ENCODE measurements around the gene OPCML. TPM values are rescaled to one million over a fixed set of nuclear protein-coding genes. Genes with fewer than 3 reads are reported as not detected.

The OPCML gene
- total RNA-seq, 2 donors from 2014 or later, result not detected

DNA sequence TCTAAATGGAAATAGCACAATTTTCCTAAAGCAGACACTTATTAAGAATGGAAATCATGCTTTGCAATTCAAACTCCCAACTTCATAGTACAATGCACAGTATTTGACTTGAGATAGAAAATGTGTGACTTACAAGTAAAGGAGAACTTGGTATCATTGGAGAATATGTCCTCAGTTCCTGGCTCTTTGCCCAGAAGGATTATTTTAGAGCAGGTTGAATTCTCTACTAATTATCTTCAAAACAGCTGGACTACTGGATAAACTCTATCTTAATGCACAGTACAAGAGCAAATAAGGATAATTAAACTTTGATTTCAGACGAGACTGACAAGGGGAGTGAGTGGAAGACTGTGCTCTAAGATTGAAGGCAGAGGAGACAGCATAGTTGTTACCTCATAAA lies 839.4 kb downstream of the OPCML start:
- DNase-seq (ENCODE audit: low spot score), result no peak
- Mint-ChIP-seq H3K4me3 (no peak overlapping the region), H3K9me3 (peaks cover 5% of the 10 kb centered on the region), H3K27me3 (no peaks in the 10 kb centered on the region), H3K27ac (no peak overlapping the region), H3K36me3 (no peaks in the 10 kb centered on the region), H3K4me1 (ENCODE audit: low read depth in 2 of 2) (no peaks in the 10 kb centered on the region)
- no peak for ATAC-seq

DNA sequence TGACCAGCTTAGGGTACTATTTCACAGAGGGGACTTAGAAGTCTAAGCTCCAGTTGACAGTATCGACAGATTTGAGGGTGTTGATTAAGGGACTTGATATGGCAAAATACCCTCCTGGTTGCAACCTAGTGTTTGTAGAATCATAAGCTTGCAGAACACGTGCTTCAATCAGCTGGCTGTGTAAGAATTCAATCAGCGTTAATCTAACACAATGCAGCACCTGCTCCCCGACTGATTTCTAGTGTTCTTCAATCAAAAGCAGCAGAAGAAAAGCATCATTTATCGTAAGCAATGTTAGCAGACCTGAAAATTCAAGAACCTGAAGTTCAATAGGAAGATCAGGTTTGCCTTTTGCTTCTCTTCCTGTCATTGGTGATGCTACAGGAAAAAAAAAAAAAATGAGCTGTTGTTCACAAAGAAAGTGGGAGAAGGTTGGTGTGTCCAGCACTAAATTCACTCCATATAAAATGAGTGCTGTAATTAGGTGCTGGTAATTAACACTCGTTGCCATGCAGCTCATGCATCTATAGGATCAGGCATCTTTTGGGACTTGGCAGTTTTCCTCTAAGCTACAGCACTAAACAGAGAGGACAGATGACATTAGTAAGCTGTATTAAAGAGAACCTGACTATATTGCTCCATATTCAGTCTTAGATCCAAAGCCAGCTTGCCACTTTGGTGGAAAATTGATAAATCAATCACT lies 840.3 kb downstream of the OPCML start:
- no peak overlapping the region for H3K27ac Mint-ChIP-seq
- no peaks in the 10 kb centered on the region for H3K36me3 Mint-ChIP-seq
- DNase-seq (ENCODE audit: low spot score) (no peak), ATAC-seq (no peak)
- no peaks in the 10 kb centered on the region for H3K4me1 Mint-ChIP-seq (ENCODE audit: low read depth in 2 of 2)
- H3K9me3 Mint-ChIP-seq, result peaks cover 5% of the 10 kb centered on the region
- no peak overlapping the region for H3K4me3 Mint-ChIP-seq
- H3K27me3 Mint-ChIP-seq, result no peaks in the 10 kb centered on the region

DNA sequence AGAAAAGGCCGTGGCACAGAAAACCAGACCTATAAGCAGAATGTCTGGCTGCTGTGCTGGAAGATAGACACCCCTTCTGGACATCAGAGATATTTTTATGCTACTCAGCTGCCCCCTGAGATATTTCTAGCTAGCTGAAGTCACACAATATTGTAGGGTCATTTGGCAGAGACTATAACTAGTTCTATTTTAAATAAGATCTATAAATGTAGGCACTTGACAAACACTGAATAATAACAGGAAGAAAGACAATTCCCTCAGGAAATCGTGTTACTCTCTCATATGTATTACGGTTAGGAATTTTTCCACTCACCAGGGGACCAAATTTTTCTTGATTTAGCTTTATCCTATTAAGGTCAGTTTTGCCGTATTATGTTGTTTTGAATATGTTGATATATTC lies 845.4 kb downstream of the OPCML start:
- no peak overlapping the region for H3K4me3 Mint-ChIP-seq

DNA sequence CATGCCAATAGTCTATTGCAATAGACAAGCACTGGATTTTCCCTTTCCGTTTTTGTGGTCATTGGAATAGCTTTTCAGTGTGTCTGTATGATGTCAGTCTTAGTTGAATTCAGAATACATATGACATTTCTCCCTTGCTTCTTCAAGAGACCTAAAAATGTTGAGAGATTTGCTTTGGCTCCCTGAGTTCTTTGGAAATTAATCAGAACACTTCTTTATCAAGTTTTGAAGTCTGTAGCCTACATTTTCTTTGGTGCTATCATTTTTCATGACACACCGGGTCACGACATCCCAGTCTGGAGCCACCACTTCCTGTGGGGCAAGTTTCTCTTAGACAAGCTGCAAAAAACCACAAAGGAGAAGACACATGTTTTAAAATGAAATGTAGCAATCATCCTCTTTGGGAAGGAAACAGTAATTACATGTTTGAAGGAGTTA lies 847.1 kb downstream of the OPCML start:
- Mint-ChIP-seq H3K4me1 (ENCODE audit: low read depth in 2 of 2) (peaks cover 0 to 5% of the 10 kb centered on the region in 2 donors), H3K27ac (no peak overlapping the region), H3K9me3 (peaks cover 5% of the 10 kb centered on the region), H3K4me3 (no peak overlapping the region), H3K27me3 (no peaks in the 10 kb centered on the region), H3K36me3 (no peaks in the 10 kb centered on the region)
- ATAC-seq, result no peak
- no peak for DNase-seq (ENCODE audit: low spot score)

More for the DNA sequence above, 845.4 kb downstream of the OPCML start:
- Mint-ChIP-seq H3K36me3 (no peaks in the 10 kb centered on the region), H3K9me3 (peaks cover 6% of the 10 kb centered on the region), H3K27me3 (no peaks in the 10 kb centered on the region), H3K4me1 (ENCODE audit: low read depth in 2 of 2) (peaks cover 0 to 5% of the 10 kb centered on the region in 2 donors), H3K27ac (no peak overlapping the region)
- ATAC-seq, result no peak
- no peak for DNase-seq (ENCODE audit: low spot score)

DNA sequence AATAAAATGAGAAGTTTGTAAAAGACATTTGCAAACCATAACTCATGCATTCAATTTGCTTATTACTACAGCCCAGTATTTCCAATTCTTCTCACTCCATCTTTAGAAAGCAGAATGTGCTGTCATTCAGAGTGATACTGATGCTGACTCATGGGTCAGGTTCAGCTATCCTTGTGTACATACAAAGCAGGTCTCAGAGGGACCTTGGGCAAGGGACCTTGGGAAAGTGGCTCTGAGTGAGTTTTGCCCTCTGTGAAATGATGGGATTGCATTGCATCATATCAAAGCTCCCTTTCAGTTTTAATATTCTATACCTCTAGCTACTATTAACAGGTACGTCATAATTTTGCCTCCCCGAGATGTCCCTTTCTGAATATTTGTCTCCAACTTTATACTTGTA lies 848.7 kb downstream of the OPCML start:
- no peak overlapping the region for H3K4me3 Mint-ChIP-seq
- no peaks in the 10 kb centered on the region for H3K27me3 Mint-ChIP-seq
- ATAC-seq (no peak), DNase-seq (ENCODE audit: low spot score) (no peak)
- H3K27ac Mint-ChIP-seq, result no peak overlapping the region
- peaks cover 4% of the 10 kb centered on the region for H3K36me3 Mint-ChIP-seq
- H3K4me1 Mint-ChIP-seq (ENCODE audit: low read depth in 2 of 2), result peaks cover 0 to 5% of the 10 kb centered on the region in 2 donors
- H3K9me3 Mint-ChIP-seq, result peaks cover 5% of the 10 kb centered on the region

DNA sequence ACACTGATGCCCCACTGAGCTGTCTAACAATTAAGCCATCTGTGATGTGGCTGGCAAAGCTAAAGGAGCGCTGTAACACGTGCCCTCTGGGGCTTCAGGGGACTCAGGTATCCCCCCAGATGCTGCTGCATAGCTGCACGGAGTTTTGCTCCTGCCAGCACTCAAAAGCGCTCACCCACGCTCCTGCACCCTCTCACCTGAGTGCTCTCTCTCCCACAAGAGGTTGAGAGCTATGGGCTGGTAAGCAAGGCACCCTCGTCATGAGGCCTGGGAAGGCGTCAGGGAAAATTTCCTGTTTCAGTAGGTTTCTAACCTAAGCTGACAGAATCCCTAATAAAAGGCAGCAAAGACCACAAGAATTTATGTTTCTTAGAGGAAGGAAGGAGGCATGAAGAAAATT lies 850.3 kb downstream of the OPCML start:
- H3K27ac Mint-ChIP-seq, result no peak overlapping the region
- H3K4me1 Mint-ChIP-seq (ENCODE audit: low read depth in 2 of 2), result peaks cover 0 to 5% of the 10 kb centered on the region in 2 donors
- H3K9me3 Mint-ChIP-seq, result peaks cover 5% of the 10 kb centered on the region
- H3K27me3 Mint-ChIP-seq, result no peaks in the 10 kb centered on the region
- peaks cover 4% of the 10 kb centered on the region for H3K36me3 Mint-ChIP-seq
- no peak overlapping the region for H3K4me3 Mint-ChIP-seq
- no peak for DNase-seq (ENCODE audit: low spot score)
- no peak for ATAC-seq

DNA sequence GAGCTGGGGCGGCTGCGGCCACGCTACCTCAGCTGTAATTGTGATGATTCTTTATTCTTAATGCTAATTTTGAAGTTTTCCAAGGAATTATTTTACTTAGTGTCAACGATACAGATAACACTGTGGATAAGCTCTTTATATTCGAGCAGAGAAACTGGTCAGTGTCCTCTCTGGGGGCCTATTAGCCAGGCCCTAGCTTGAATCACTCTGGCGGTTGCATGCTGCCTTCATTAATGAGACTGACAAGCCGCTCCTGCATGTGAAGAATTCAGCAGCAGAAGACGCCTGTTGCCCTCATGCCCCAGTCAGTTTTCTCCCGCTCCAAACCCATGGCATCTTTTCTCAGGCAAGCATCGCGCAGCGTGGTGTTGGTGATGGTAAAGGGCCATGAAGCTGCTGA lies 851.7 kb downstream of the OPCML start:
- H3K4me1 Mint-ChIP-seq (ENCODE audit: low read depth in 2 of 2), result peaks cover 0 to 5% of the 10 kb centered on the region in 2 donors
- H3K4me3 Mint-ChIP-seq, result no peak overlapping the region
- no peaks in the 10 kb centered on the region for H3K27me3 Mint-ChIP-seq
- DNase-seq (ENCODE audit: low spot score), result no peak
- no peak overlapping the region for H3K27ac Mint-ChIP-seq
- H3K36me3 Mint-ChIP-seq, result peaks cover 4% of the 10 kb centered on the region
- peaks cover 5% of the 10 kb centered on the region for H3K9me3 Mint-ChIP-seq
- no peak for ATAC-seq

DNA sequence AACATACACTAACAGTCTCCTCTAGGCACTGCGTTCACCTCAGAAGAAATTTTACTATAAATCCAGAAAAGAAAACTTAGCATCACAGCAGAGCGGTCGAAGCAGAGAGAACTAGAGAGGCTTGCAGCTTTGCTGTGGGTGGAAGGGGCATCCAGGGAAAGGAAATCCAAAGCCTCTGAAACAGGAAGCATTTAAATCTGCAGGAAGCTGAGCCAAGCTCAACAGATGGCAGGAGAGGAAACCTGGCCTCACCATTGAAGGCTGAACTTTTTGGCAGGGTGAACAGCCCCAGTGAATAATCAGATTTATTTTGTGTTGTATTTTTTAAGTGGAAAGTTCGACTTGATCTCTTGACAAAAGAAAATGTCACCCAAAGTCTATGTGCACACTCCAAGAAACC lies 858.1 kb downstream of the OPCML start:
- DNase-seq (ENCODE audit: low spot score) (no peak), ATAC-seq (no peak)
- peaks cover 4% of the 10 kb centered on the region for H3K9me3 Mint-ChIP-seq
- H3K36me3 Mint-ChIP-seq, result no peaks in the 10 kb centered on the region
- H3K27me3 Mint-ChIP-seq, result no peaks in the 10 kb centered on the region
- no peak overlapping the region for H3K27ac Mint-ChIP-seq
- H3K4me3 Mint-ChIP-seq, result no peak overlapping the region
- no peaks in the 10 kb centered on the region for H3K4me1 Mint-ChIP-seq (ENCODE audit: low read depth in 2 of 2)

DNA sequence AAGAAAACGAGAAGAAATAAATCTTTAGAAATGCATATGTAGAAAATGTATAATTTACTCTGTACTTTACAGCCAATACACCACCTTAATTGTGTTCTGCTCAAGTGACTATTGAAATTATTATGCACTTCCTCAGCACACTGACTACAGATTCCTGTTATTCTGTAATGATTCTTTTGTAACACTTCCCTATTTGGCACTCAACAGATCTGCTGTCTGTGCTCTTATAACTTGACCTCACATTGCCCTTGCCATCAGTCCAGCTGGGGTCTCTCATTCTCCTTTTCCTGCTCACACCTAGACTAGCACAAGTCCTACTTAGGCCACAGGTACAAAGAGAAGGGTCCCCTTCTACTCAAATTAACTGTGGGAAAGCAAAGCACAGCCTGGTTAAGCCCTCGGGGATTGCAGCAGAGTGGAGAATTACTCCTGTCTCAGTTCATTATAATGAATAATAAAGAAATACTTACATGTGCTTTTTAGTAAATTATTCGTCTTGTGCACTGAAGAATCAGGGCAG lies 860.4 kb downstream of the OPCML start:
- H3K4me3 Mint-ChIP-seq, result no peak overlapping the region
- DNase-seq (ENCODE audit: low spot score), result no peak
- H3K9me3 Mint-ChIP-seq, result peaks cover 4% of the 10 kb centered on the region
- H3K36me3 Mint-ChIP-seq, result no peaks in the 10 kb centered on the region
- H3K4me1 Mint-ChIP-seq (ENCODE audit: low read depth in 2 of 2), result no peaks in the 10 kb centered on the region
- H3K27me3 Mint-ChIP-seq, result no peaks in the 10 kb centered on the region
- H3K27ac Mint-ChIP-seq, result no peak overlapping the region
- no peak for ATAC-seq

DNA sequence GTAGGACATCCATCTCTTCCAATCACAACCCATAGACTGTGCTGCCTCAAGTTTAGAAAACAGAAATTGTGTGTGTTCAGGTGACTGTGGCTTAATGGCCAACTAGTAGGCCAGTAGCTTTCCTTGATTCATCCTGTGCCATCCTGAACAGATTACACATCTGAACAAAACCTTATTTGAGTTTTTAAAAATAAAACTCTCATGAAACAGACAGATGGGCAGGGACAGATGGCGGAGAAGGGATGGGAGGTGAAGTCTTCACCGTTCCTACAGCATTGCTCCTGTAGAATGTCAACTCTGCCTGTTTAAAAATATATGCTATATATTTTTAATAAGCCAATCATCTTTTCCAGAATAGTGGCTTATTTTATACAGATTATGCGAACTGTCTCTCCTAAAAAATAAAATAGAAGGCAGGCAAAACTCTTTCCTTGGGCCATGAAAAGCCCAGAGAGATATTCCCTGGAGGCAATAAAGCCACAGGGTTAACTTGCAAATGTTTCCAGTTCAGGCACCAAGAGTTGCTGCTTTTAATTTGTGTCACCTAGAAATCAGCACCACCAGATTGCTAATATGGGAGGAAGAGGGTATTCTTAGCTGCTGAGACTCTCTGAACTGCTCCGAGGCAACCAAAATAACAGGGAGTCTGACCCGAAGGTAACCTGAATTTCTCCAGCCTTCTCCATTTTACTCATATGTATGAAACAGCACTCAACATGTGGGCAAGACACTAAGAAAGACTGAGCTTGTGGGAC lies 861.2 kb downstream of the OPCML start:
- H3K27ac Mint-ChIP-seq, result no peak overlapping the region
- H3K36me3 Mint-ChIP-seq, result no peaks in the 10 kb centered on the region
- no peaks in the 10 kb centered on the region for H3K4me1 Mint-ChIP-seq (ENCODE audit: low read depth in 2 of 2)
- DNase-seq (ENCODE audit: low spot score), result no peak
- peaks cover 8% of the 10 kb centered on the region for H3K9me3 Mint-ChIP-seq
- ATAC-seq, result no peak
- H3K27me3 Mint-ChIP-seq, result no peaks in the 10 kb centered on the region
- H3K4me3 Mint-ChIP-seq, result no peak overlapping the region

DNA sequence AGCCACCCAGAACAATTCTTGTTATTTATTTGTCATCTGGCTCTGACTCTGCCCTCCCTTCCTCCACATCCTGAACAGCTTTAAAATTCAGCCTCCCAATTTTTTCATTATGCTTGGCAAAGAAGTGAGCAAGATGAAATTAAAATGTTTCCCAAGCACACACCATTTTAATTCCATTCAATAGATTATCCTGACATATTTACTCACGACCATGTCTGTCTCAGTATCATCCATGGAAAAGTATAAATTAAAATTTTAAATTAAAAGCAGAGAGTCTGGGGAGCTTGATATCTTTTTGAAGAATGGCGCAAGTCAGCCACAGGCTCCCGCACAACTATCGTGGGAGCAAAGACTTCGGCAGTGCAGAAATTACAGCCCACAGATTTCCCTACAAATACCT lies 862.4 kb downstream of the OPCML start:
- no peaks in the 10 kb centered on the region for H3K36me3 Mint-ChIP-seq
- no peaks in the 10 kb centered on the region for H3K27me3 Mint-ChIP-seq
- no peak overlapping the region for H3K27ac Mint-ChIP-seq
- DNase-seq (ENCODE audit: low spot score) (no peak), ATAC-seq (no peak)
- no peak overlapping the region for H3K4me3 Mint-ChIP-seq
- H3K9me3 Mint-ChIP-seq, result peaks cover 10% of the 10 kb centered on the region
- H3K4me1 Mint-ChIP-seq (ENCODE audit: low read depth in 2 of 2), result no peaks in the 10 kb centered on the region

DNA sequence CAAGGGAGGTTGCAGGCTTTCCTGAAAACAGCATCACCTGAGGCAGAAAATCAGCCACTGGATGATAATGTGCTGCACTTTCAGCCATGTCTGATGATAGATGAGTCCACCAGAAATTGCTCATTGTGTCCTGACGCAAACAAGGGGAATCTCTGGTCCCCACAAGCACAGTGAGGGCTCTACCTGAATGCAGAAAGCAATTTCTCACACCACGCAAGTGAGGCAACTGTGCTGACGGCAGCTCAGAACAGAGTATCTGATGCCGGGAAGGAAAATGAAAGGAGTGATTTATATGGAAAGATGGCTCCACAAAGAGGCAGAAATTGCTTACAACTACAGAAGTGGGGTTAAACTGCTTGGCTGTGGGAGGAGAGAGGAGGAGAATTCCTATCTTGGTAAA lies 867.1 kb downstream of the OPCML start:
- Mint-ChIP-seq H3K27me3 (no peaks in the 10 kb centered on the region), H3K4me3 (no peak overlapping the region), H3K27ac (no peak overlapping the region), H3K4me1 (ENCODE audit: low read depth in 2 of 2) (no peaks in the 10 kb centered on the region), H3K36me3 (no peaks in the 10 kb centered on the region), H3K9me3 (peaks cover 11% of the 10 kb centered on the region)
- no peak for ATAC-seq
- no peak for DNase-seq (ENCODE audit: low spot score)

DNA sequence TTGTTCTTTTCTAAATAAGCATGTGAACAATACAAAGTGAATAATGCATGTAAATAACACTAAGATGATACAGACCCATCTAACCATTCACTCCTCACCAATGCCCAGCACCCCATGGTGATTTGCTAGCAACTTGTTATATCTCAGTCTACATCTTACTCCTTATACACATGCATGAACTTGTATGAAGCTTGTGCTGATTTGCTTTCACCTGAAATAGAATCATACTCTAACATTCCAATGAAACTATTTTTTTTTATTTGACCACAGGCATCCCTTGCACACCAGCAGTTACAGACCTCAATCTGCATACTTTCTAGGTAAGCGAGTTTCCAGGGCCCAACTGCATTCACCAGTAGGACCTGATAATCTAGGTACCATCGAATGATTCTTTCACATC lies 873.6 kb downstream of the OPCML start:
- no peaks in the 10 kb centered on the region for H3K9me3 Mint-ChIP-seq
- DNase-seq (ENCODE audit: low spot score) (no peak), ATAC-seq (no peak)
- no peaks in the 10 kb centered on the region for H3K36me3 Mint-ChIP-seq
- no peak overlapping the region for H3K4me3 Mint-ChIP-seq
- H3K27me3 Mint-ChIP-seq, result no peaks in the 10 kb centered on the region
- no peak overlapping the region for H3K27ac Mint-ChIP-seq
- no peaks in the 10 kb centered on the region for H3K4me1 Mint-ChIP-seq (ENCODE audit: low read depth in 2 of 2)

DNA sequence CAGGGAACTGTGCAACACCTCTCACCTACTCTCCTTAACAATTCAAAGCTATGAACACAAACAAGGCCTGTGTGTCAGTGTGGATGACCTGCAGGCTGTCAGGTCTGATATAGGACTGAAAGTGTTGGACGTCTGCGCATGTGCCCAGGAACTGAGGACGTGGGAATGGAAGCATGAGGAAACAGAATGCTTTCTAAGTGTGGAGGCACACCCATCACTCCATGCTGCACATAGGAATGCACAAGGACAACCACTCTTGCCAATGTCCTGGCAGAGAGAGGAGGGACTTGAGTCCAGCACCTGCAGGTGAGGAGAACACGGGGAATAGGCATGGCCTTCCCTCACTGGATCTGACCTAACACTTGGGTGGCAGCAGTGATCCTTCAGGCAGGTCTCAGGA lies 874.3 kb downstream of the OPCML start:
- H3K9me3 Mint-ChIP-seq, result no peaks in the 10 kb centered on the region
- ATAC-seq, result peak in 1 of 2 donors; percentile 9
- no peak overlapping the region for H3K4me3 Mint-ChIP-seq
- no peak for DNase-seq (ENCODE audit: low spot score)
- no peak overlapping the region for H3K27ac Mint-ChIP-seq
- H3K27me3 Mint-ChIP-seq, result no peaks in the 10 kb centered on the region
- no peaks in the 10 kb centered on the region for H3K36me3 Mint-ChIP-seq
- no peaks in the 10 kb centered on the region for H3K4me1 Mint-ChIP-seq (ENCODE audit: low read depth in 2 of 2)
